ENCODE results near the gene SLC30A7.

Gene SLC30A7

DNA sequence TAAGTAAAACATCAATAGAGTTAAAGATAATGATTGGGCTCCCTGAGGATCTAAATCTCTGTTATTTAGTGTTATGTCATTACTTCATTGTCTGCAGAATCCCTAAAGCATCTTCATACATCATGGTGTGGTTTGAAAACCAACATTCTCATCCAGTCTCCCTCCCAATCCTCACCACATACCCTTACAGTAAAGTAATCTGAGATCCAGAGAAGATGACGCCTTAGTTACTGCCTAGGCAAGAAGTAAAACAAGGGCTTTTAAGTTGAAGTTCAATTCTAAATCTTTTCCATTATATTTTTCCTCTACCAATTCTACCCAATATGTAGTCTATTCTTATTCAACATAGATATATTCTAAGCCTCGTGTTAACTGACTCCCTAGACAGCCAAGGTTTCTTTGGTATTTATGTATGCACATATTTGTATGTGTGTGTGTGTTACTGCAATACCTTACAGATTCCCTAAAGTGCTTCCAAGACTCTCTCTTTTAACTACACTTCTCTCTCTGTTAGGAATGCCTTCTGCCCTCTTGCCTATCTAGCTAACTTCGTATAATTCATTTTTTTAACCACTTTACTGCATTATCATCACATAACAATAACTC, 112.4 kb downstream of the SLC30A7 start:
- Histone ChIP-seq H3K4ac (ENCODE audit: low read length) (no peak overlapping the region), H3K18ac (ENCODE audit: low read length) (no peak overlapping the region), H3K4me3 (ENCODE audit: low read length in 2 of 2) (no peak overlapping the region), H3K9ac (ENCODE audit: low read depth, low read length, poor library complexity) (no peak overlapping the region), H3K79me1 (ENCODE audit: low read depth, low read length) (no peaks in the 10 kb centered on the region), H2BK12ac (ENCODE audit: low read length) (no peak overlapping the region), H2BK5ac (ENCODE audit: low read length) (no peak overlapping the region), H3K14ac (ENCODE audit: low read length) (no peak overlapping the region), H2BK15ac (ENCODE audit: low read length) (no peak overlapping the region), H3K4me2 (ENCODE audit: insufficient read depth, low read length, poor library complexity, severe bottlenecking) (no peak overlapping the region), H2BK120ac (ENCODE audit: low read depth, low read length) (no peak overlapping the region), H2AFZ (ENCODE audit: low read length) (no peak overlapping the region), H4K91ac (ENCODE audit: low read depth, low read length, poor library complexity) (no peak overlapping the region), H3K27me3 (ENCODE audit: control insufficient read depth in 3 of 3, insufficient read depth in 3 of 3, low read depth in 1 of 3, low read length in 3 of 3) (no peaks in the 10 kb centered on the region), H3K36me3 (replicated peaks in 1 of 2; ENCODE audit: control insufficient read depth in 2 of 2, insufficient read depth in 2 of 2, low read length in 2 of 2) (peaks cover 2 to 59% of the 10 kb centered on the region in 2 donors), H3K27ac (replicated peaks; ENCODE audit: low read length) (no peak overlapping the region), H2AK5ac (ENCODE audit: low read depth, low read length) (no peak overlapping the region), H3K23ac (ENCODE audit: low read depth, low read length, poor library complexity) (no peak overlapping the region), H3K9me3 (replicated peaks in 1 of 2; ENCODE audit: control insufficient read depth in 2 of 2, insufficient read depth in 1 of 2, low read depth in 1 of 2, low read length in 2 of 2) (no peaks in the 10 kb centered on the region), H4K8ac (ENCODE audit: low read depth, low read length) (no peak overlapping the region), H3K4me1 (ENCODE audit: control insufficient read depth in 2 of 2, insufficient read depth in 1 of 2, low read depth in 1 of 2, low read length in 2 of 2) (peaks cover 2 to 7% of the 10 kb centered on the region in 2 donors)
- 100% methylated on average over 2 of the region's 3 CpGs; no CpG with 5 or more reads in 1 of the 2 donors for WGBS, 2 donors (ENCODE audit: extremely low coverage in 2 of 2, insufficient read length in 2 of 2, insufficient replicate concordance in 1 of 2)
- no peak for DNase-seq (ENCODE audit: low spot score)

DNA sequence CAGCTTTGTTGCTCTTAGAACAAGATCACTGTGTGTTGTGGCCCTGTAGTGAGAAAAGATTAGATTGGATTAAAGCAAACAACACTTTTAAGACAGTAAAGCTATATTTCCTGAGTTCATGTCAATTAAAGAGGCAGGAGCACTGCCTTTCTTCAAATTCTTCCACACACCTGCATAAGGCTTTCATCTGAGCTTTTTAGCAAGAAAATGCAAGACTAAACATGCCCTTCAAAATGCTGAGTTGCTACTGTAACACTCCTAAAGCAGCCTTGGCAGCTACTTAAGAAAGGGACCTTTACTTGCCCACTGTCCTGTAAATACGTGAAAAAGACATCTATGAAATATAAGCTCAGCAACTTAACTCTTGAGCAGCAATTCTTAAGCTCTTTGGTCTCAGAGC, 117.9 kb downstream of the SLC30A7 start:
- H4K8ac ChIP-seq (ENCODE audit: low read depth, low read length): no peak overlapping the region
- no peak overlapping the region for H2BK120ac ChIP-seq (ENCODE audit: low read depth, low read length)
- H3K9me3 ChIP-seq (replicated peaks in 1 of 2; ENCODE audit: control insufficient read depth in 2 of 2, insufficient read depth in 1 of 2, low read depth in 1 of 2, low read length in 2 of 2): peaks cover 0 to 3% of the 10 kb centered on the region in 2 donors
- H3K27ac ChIP-seq (replicated peaks; ENCODE audit: low read length): no peak overlapping the region
- no peak overlapping the region for H3K18ac ChIP-seq (ENCODE audit: low read length)
- H3K4me3 ChIP-seq (ENCODE audit: low read length in 2 of 2): no peak overlapping the region
- H3K27me3 ChIP-seq (ENCODE audit: control insufficient read depth in 3 of 3, insufficient read depth in 3 of 3, low read depth in 1 of 3, low read length in 3 of 3): no peaks in the 10 kb centered on the region
- no peak overlapping the region for H3K4ac ChIP-seq (ENCODE audit: low read length)
- H3K4me2 ChIP-seq (ENCODE audit: insufficient read depth, low read length, poor library complexity, severe bottlenecking): no peak overlapping the region
- WGBS, 2 donors (ENCODE audit: extremely low coverage in 2 of 2, insufficient read length in 2 of 2, insufficient replicate concordance in 1 of 2): no CpG with 5 or more reads among the region's 1 CpG
- peaks cover 1% of the 10 kb centered on the region for H3K79me1 ChIP-seq (ENCODE audit: low read depth, low read length)
- no peak overlapping the region for H3K14ac ChIP-seq (ENCODE audit: low read length)
- H2BK15ac ChIP-seq (ENCODE audit: low read length): no peak overlapping the region
- no peak overlapping the region for H2AFZ ChIP-seq (ENCODE audit: low read length)
- peaks cover 4 to 74% of the 10 kb centered on the region in 2 donors for H3K36me3 ChIP-seq (replicated peaks in 1 of 2; ENCODE audit: control insufficient read depth in 2 of 2, insufficient read depth in 2 of 2, low read length in 2 of 2)
- no peak overlapping the region for H2AK5ac ChIP-seq (ENCODE audit: low read depth, low read length)
- DNase-seq (ENCODE audit: low spot score): no peak
- no peak overlapping the region for H3K23ac ChIP-seq (ENCODE audit: low read depth, low read length, poor library complexity)
- H3K9ac ChIP-seq (ENCODE audit: low read depth, low read length, poor library complexity): no peak overlapping the region
- H4K91ac ChIP-seq (ENCODE audit: low read depth, low read length, poor library complexity): no peak overlapping the region
- H2BK5ac ChIP-seq (ENCODE audit: low read length): no peak overlapping the region
- H3K4me1 ChIP-seq (ENCODE audit: control insufficient read depth in 2 of 2, insufficient read depth in 1 of 2, low read depth in 1 of 2, low read length in 2 of 2): no peaks in the 10 kb centered on the region
- H2BK12ac ChIP-seq (ENCODE audit: low read length): no peak overlapping the region

DNA sequence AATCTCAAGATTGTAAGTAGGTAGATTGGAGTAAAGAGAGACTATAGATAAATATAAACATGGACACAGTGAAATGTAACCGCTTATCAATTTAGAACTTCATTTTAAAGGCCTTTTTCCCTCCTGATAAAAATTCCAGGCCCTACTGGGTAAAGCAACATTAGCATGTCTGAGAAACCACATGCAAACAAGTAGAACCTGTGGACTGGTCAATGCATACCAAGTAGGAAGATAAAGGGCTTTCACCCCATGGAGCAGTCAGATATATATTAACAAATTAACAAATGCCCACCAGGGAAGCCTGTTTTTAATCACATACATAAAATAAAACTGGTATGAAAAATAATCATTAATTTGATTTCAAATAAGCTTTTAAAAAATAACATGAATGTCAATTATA, 121.6 kb downstream of the SLC30A7 start:
- H3K27ac ChIP-seq (replicated peaks; ENCODE audit: low read length): no peak overlapping the region
- H2BK12ac ChIP-seq (ENCODE audit: low read length): no peak overlapping the region
- H3K9me3 ChIP-seq (replicated peaks in 1 of 2; ENCODE audit: control insufficient read depth in 2 of 2, insufficient read depth in 1 of 2, low read depth in 1 of 2, low read length in 2 of 2): peaks cover 0 to 3% of the 10 kb centered on the region in 2 donors
- peaks cover 3 to 86% of the 10 kb centered on the region in 2 donors for H3K36me3 ChIP-seq (replicated peaks in 1 of 2; ENCODE audit: control insufficient read depth in 2 of 2, insufficient read depth in 2 of 2, low read length in 2 of 2)
- no peak overlapping the region for H2BK120ac ChIP-seq (ENCODE audit: low read depth, low read length)
- no peaks in the 10 kb centered on the region for H3K4me1 ChIP-seq (ENCODE audit: control insufficient read depth in 2 of 2, insufficient read depth in 1 of 2, low read depth in 1 of 2, low read length in 2 of 2)
- no CpG with 5 or more reads among the region's 1 CpG for WGBS, 2 donors (ENCODE audit: extremely low coverage in 2 of 2, insufficient read length in 2 of 2, insufficient replicate concordance in 1 of 2)
- H3K14ac ChIP-seq (ENCODE audit: low read length): no peak overlapping the region
- H3K18ac ChIP-seq (ENCODE audit: low read length): no peak overlapping the region
- H4K91ac ChIP-seq (ENCODE audit: low read depth, low read length, poor library complexity): no peak overlapping the region
- H3K4me3 ChIP-seq (ENCODE audit: low read length in 2 of 2): no peak overlapping the region
- H3K27me3 ChIP-seq (ENCODE audit: control insufficient read depth in 3 of 3, insufficient read depth in 3 of 3, low read depth in 1 of 3, low read length in 3 of 3): no peaks in the 10 kb centered on the region
- no peak overlapping the region for H2AK5ac ChIP-seq (ENCODE audit: low read depth, low read length)
- H3K4ac ChIP-seq (ENCODE audit: low read length): no peak overlapping the region
- no peak overlapping the region for H2BK5ac ChIP-seq (ENCODE audit: low read length)
- H4K8ac ChIP-seq (ENCODE audit: low read depth, low read length): no peak overlapping the region
- H3K23ac ChIP-seq (ENCODE audit: low read depth, low read length, poor library complexity): no peak overlapping the region
- H3K9ac ChIP-seq (ENCODE audit: low read depth, low read length, poor library complexity): no peak overlapping the region
- no peak for DNase-seq (ENCODE audit: low spot score)
- no peak overlapping the region for H2AFZ ChIP-seq (ENCODE audit: low read length)
- no peak overlapping the region for H3K4me2 ChIP-seq (ENCODE audit: insufficient read depth, low read length, poor library complexity, severe bottlenecking)
- peaks cover 1% of the 10 kb centered on the region for H3K79me1 ChIP-seq (ENCODE audit: low read depth, low read length)
- no peak overlapping the region for H2BK15ac ChIP-seq (ENCODE audit: low read length)

DNA sequence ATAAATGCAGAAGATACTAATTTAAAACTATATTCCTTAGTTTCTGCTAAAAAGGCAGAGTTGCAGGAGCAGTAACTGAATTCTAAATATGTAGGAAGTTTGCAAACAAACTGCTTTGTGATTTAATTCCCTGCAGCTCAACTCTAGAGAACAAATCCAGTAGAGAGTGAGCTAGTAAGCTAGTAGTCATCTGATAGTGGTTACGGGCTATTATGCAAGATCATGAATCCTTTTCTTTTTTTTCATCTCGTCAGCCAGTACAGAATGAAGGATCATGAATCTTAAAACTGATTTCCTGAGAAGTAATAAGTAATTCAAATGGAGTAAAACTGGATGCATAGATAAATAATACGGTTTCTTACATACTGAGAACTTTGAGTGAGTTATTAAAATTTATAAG, 126.4 kb downstream of the SLC30A7 start:
- Histone ChIP-seq H3K4me3 (ENCODE audit: low read length in 2 of 2) (no peak overlapping the region), H2BK120ac (ENCODE audit: low read depth, low read length) (no peak overlapping the region), H4K91ac (ENCODE audit: low read depth, low read length, poor library complexity) (no peak overlapping the region), H2BK12ac (ENCODE audit: low read length) (no peak overlapping the region), H3K4me1 (ENCODE audit: control insufficient read depth in 2 of 2, insufficient read depth in 1 of 2, low read depth in 1 of 2, low read length in 2 of 2) (peaks cover 0 to 2% of the 10 kb centered on the region in 2 donors), H3K79me1 (ENCODE audit: low read depth, low read length) (peaks cover 3% of the 10 kb centered on the region), H2BK5ac (ENCODE audit: low read length) (no peak overlapping the region), H3K9me3 (replicated peaks in 1 of 2; ENCODE audit: control insufficient read depth in 2 of 2, insufficient read depth in 1 of 2, low read depth in 1 of 2, low read length in 2 of 2) (no peaks in the 10 kb centered on the region), H2BK15ac (ENCODE audit: low read length) (no peak overlapping the region), H3K9ac (ENCODE audit: low read depth, low read length, poor library complexity) (no peak overlapping the region), H3K23ac (ENCODE audit: low read depth, low read length, poor library complexity) (no peak overlapping the region), H3K4me2 (ENCODE audit: insufficient read depth, low read length, poor library complexity, severe bottlenecking) (no peak overlapping the region), H3K14ac (ENCODE audit: low read length) (no peak overlapping the region), H3K27me3 (ENCODE audit: control insufficient read depth in 3 of 3, insufficient read depth in 3 of 3, low read depth in 1 of 3, low read length in 3 of 3) (no peaks in the 10 kb centered on the region), H3K36me3 (replicated peaks in 1 of 2; ENCODE audit: control insufficient read depth in 2 of 2, insufficient read depth in 2 of 2, low read length in 2 of 2) (peaks cover 2 to 72% of the 10 kb centered on the region in 2 donors), H3K4ac (ENCODE audit: low read length) (no peak overlapping the region), H2AK5ac (ENCODE audit: low read depth, low read length) (no peak overlapping the region), H4K8ac (ENCODE audit: low read depth, low read length) (no peak overlapping the region), H3K18ac (ENCODE audit: low read length) (no peak overlapping the region), H2AFZ (ENCODE audit: low read length) (no peak overlapping the region), H3K27ac (replicated peaks; ENCODE audit: low read length) (no peak overlapping the region)
- DNase-seq (ENCODE audit: low spot score): no peak
- no CpG with 5 or more reads among the region's 3 CpGs for WGBS, 2 donors (ENCODE audit: extremely low coverage in 2 of 2, insufficient read length in 2 of 2, insufficient replicate concordance in 1 of 2)
